ENCODE measurements around the gene BTN3A1. TPM values are rescaled to one million over a fixed set of nuclear protein-coding genes. Genes with fewer than 3 reads are reported as not detected.

Gene BTN3A1
- total and polyA plus RNA-seq, 2 of the 8 experiments (the other 6 are each of a cell fraction or from before 2014, with no cell fraction given): 4.7 to 5.6 TPM

GRCh38 chr6:26431258-26432172, 29.4 kb downstream of the BTN3A1 start:
- ChIA-PET POLR2A (ENCODE audit: partially characterized antibody) (interaction anchor here (0.8 kb wide), 1 partner anchor 11 kb away, joined by 4 read pairs; no protein-coding TSS in a partner anchor), CTCF (ENCODE audit: partially characterized antibody) (interaction anchor here (1.0 kb wide), 1 partner anchor 90 kb away, joined by 4 read pairs; no protein-coding TSS in a partner anchor)
- Histone ChIP-seq H3K4ac (replicated peaks; ENCODE audit: insufficient read length, low read depth, low read length) (no peak overlapping the region), H3K9me3 (ENCODE audit: insufficient read depth in 2 of 2, low read depth in 1 of 2, low read length in 1 of 2) (peaks cover 9 to 12% of the 10 kb centered on the region in 2 experiments; a peak in 3 of 4 replicates), H3K4me2 (ENCODE audit: insufficient read depth in 1 of 2, low read depth in 2 of 2, low read length in 2 of 2) (no peak overlapping the region), H2BK5ac (ENCODE audit: low read depth, low read length) (no peak overlapping the region), H2AK5ac (ENCODE audit: low read depth, low read length) (no peak overlapping the region), H3K56ac (replicated peaks; ENCODE audit: insufficient read length, low read depth, low read length) (no peak overlapping the region), H4K8ac (ENCODE audit: extremely low read depth, insufficient read depth, low read length) (no peak overlapping the region), H3K9ac (replicated peaks in 1 of 4; ENCODE audit: extremely low read depth in 1 of 4, low read depth in 3 of 4, low read length in 3 of 4) (no peak overlapping the region), H2BK120ac (replicated peaks; ENCODE audit: low read depth, low read length) (no peak overlapping the region), H3K14ac (ENCODE audit: insufficient read length) (no peak overlapping the region), H4K20me1 (replicated peaks in 1 of 2; ENCODE audit: control insufficient read depth in 1 of 2, insufficient read depth in 2 of 2, low read length in 2 of 2) (no peaks in the 10 kb centered on the region), H3K4me3 (ENCODE audit: extremely low read depth in 1 of 4, insufficient read depth in 2 of 4, low read depth in 3 of 4, low read length in 4 of 4) (no peak overlapping the region), H4K5ac (ENCODE audit: insufficient read length, low read depth, low read length) (no peak overlapping the region), H3K79me1 (ENCODE audit: low read depth, low read length) (no peaks in the 10 kb centered on the region), H2AFZ (ENCODE audit: low read length) (no peak overlapping the region), H3K27ac (ENCODE audit: low read depth, low read length) (no peak overlapping the region), H3K79me2 (ENCODE audit: control insufficient read depth in 1 of 2, insufficient read depth in 2 of 2, low read length in 2 of 2) (no peaks in the 10 kb centered on the region), H2BK15ac (ENCODE audit: low read length) (no peak overlapping the region), H2BK12ac (ENCODE audit: low read depth, low read length) (no peak overlapping the region), H3K18ac (ENCODE audit: extremely low read depth, low read length) (no peak overlapping the region), H2BK20ac (ENCODE audit: low read length) (no peak overlapping the region), H3K4me1 (replicated peaks in 1 of 4; ENCODE audit: control insufficient read depth in 3 of 4, insufficient read depth in 4 of 4, low read length in 3 of 4) (no peaks in the 10 kb centered on the region), H3K23ac (ENCODE audit: insufficient read length) (no peak overlapping the region), H3K23me2 (ENCODE audit: low read depth, low read length) (no peaks in the 10 kb centered on the region), H3K36me3 (ENCODE audit: control insufficient read depth in 2 of 4, insufficient read depth in 4 of 4, low read length in 3 of 4) (peaks cover 0 to 24% (median 6%) of the 10 kb centered on the region in 4 experiments; a peak in 5 of 8 replicates), H4K91ac (replicated peaks; ENCODE audit: insufficient read length, low read length) (no peak overlapping the region), H3K27me3 (replicated peaks in 1 of 4; ENCODE audit: control insufficient read depth in 3 of 4, extremely low read depth in 1 of 4, insufficient read depth in 3 of 4, low read length in 3 of 4) (no peaks in the 10 kb centered on the region)
- TF ChIP-seq KDM5A (IDR thresholded peaks at IDR 0.05; ENCODE audit: low read length): no peak
- WGBS, 2 experiments (ENCODE audit: extremely low coverage in 1 of 2, insufficient coverage in 1 of 2, insufficient read length in 1 of 2, insufficient replicate concordance in 2 of 2, low coverage in 1 of 2, low lambda C conversion rate in 2 of 2, missing lambda C conversion rate in 1 of 2): 90% methylated on average over 6 of the region's 6 CpGs; no CpG with 5 or more reads in 1 of the 2 experiments
- FAIRE-seq: no peak
- no peak for DNase-seq (ENCODE audit: low read depth in 1 of 2, low spot score in 2 of 2)

Measured in H1 (cell line).